Endothelial cell (in vitro differentiated cells): ENCODE results near the gene TFR2. TPM values are rescaled to one million over a fixed set of nuclear protein-coding genes. Genes with fewer than 3 reads are reported as not detected.
"Not testable (repeated sequence)": the region's sequence is repeated elsewhere in the genome, so short reads cannot be mapped to it uniquely, and the experiment has no call there.

Experiments used
- DNase-seq: peaks from one replicate; pipeline ENCODE4 v3.0.0; 2021; ENCODE audit warnings: low spot score
- H3K27ac Mint-ChIP-seq: one replicate; pipeline ENCODE4 v1.8.0; 2021; ENCODE audit warnings: mixed read lengths, inconsistent platforms; ENCODE audit not compliant: unreplicated experiment
- H3K27me3 Mint-ChIP-seq: one replicate; pipeline ENCODE4 v1.8.0; 2021; ENCODE audit warnings: mild to moderate bottlenecking, moderate library complexity, mixed read lengths, inconsistent platforms; ENCODE audit not compliant: unreplicated experiment
- H3K36me3 Mint-ChIP-seq: one replicate; pipeline ENCODE4 v1.8.0; 2021; ENCODE audit warnings: mild to moderate bottlenecking, low read depth, mixed read lengths, inconsistent platforms; ENCODE audit not compliant: unreplicated experiment
- H3K4me1 Mint-ChIP-seq: one replicate; pipeline ENCODE4 v1.8.0; 2021; ENCODE audit warnings: mild to moderate bottlenecking, mixed read lengths, inconsistent platforms; ENCODE audit not compliant: unreplicated experiment
- H3K4me3 Mint-ChIP-seq: one replicate; pipeline ENCODE4 v1.8.0; 2021; ENCODE audit warnings: mild to moderate bottlenecking, mixed read lengths, inconsistent platforms; ENCODE audit not compliant: unreplicated experiment
- H3K9me3 Mint-ChIP-seq: one replicate; pipeline ENCODE4 v1.8.0; 2021; ENCODE audit warnings: mixed read lengths, inconsistent platforms; ENCODE audit not compliant: unreplicated experiment
- total RNA-seq: library from RNA; stranded (reverse); fragmentation: NEBNext Ultra II Directional; extraction: Animal tissue kit (Norgen Biotek cat#: 25700); gene quantifications from one replicate; pipeline ENCODE4 v1.2.1, GENCODE V29; 2021; ENCODE audit not compliant: unreplicated experiment
- TF ChIP-seq, protein P1 (sequence below): fragments of 200-600 bp; sonication (generic); IDR thresholded peaks from one replicate; pipeline ENCODE4 v1.5.0; 2021; ENCODE audit warnings: antibody characterized with exemption; ENCODE audit not compliant: unreplicated experiment

Gene TFR2
- total RNA-seq, 1 donor from 2014 or later: 1.0 TPM

DNA sequence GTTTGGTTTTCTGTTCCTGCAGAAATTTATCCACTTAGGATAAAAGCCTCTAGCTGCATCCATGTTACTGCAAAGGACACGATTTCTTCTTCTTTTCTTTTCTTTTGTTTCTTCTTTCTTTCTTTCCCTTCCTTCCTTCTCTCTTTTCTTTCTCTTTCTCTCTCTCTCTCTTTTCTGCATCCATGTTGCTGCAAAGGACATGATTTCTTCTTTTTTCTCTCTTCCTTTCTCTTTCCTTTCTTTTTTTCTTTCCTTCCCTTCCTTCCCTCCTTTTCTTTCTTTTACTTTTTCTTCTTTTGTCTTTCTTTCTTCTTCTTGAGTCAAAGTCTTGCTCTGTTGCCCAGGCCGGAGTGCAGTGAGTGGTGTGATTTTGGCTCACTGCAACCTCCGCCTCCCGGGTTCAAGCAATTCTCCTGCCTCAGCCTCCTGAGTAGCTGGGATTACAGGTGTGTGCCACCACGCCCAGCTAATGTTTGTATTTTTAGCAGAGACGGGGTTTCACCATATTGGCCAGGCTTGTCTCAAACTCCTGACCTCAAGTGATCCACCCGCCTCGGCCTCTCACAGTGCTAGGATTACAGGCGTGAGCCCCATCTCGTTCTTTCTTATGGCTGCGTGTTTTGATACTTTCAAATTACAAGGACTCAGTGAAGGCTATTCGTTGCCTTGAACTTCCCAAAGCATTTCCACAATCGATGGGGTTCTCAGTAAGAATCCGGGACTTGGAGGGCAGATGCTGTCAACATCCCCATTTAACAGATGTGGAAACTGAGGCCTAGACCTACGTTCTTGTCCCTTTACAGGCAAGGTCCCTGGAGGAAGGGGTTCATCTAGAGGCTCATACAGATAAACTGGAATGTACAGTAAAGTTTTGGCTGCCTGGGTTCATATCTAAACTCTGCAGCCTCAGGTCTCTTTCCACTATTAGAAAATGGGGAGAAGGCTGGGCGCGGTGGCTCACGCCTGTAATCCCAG is 30.3 kb upstream of the TFR2 start:
- H3K36me3 Mint-ChIP-seq: no peaks in the 10 kb centered on the region
- TF ChIP-seq, protein P1, sequence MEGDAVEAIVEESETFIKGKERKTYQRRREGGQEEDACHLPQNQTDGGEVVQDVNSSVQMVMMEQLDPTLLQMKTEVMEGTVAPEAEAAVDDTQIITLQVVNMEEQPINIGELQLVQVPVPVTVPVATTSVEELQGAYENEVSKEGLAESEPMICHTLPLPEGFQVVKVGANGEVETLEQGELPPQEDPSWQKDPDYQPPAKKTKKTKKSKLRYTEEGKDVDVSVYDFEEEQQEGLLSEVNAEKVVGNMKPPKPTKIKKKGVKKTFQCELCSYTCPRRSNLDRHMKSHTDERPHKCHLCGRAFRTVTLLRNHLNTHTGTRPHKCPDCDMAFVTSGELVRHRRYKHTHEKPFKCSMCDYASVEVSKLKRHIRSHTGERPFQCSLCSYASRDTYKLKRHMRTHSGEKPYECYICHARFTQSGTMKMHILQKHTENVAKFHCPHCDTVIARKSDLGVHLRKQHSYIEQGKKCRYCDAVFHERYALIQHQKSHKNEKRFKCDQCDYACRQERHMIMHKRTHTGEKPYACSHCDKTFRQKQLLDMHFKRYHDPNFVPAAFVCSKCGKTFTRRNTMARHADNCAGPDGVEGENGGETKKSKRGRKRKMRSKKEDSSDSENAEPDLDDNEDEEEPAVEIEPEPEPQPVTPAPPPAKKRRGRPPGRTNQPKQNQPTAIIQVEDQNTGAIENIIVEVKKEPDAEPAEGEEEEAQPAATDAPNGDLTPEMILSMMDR: no peak
- H3K4me1 Mint-ChIP-seq: peaks cover 3% of the 10 kb centered on the region
- no peak for DNase-seq
- no peaks in the 10 kb centered on the region for H3K27me3 Mint-ChIP-seq
- no peak overlapping the region for H3K4me3 Mint-ChIP-seq
- no peaks in the 10 kb centered on the region for H3K9me3 Mint-ChIP-seq
- H3K27ac Mint-ChIP-seq: no peak overlapping the region

DNA sequence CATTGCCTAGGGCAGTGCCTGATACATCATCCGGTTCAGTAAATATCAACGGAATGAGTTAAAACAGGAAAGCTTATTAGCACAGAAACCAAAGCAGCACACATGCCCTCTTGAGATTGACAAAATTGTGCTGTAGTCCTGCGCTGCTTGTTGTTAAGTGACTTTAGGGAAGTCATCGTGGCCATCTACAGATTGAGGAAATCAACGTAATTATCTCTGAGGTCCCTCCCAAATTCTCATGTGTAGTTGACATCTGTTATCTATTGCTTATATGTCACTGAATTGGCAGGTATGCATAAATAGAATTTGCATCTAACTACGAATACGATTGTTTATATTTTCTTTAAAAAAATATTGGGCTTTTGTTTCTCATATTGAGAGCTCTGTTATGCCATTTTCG is 28.7 kb upstream of the TFR2 start:
- TF ChIP-seq, protein P1: no peak
- H3K27me3 Mint-ChIP-seq: no peaks in the 10 kb centered on the region
- H3K27ac Mint-ChIP-seq: no peak overlapping the region
- no peaks in the 10 kb centered on the region for H3K9me3 Mint-ChIP-seq
- H3K4me3 Mint-ChIP-seq: no peak overlapping the region
- no peaks in the 10 kb centered on the region for H3K36me3 Mint-ChIP-seq
- H3K4me1 Mint-ChIP-seq: no peaks in the 10 kb centered on the region
- no peak for DNase-seq

DNA sequence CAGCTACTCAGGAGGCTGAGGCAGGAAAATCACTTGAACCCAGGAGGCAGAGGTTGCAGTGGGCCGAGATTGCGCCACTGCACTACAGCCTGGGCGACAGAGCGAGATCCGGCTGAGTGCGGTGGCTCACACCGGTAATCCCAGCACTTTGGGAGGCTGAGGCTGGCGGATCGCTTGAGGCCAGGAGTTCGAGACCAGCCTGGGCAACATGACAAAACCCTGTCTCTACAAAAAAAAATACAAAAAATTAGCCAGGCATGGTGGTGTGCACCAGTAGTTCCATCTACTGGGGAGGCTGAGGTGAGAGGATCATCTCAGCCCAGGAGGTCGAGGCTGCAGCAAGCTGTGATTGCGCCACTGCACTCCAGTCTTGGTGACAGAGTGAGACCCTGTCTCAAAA is 27.8 kb upstream of the TFR2 start:
- H3K4me1 Mint-ChIP-seq, H3K27me3 Mint-ChIP-seq, H3K4me3 Mint-ChIP-seq, H3K9me3 Mint-ChIP-seq, H3K36me3 Mint-ChIP-seq, DNase-seq, H3K27ac Mint-ChIP-seq: not testable (repeated sequence)

DNA sequence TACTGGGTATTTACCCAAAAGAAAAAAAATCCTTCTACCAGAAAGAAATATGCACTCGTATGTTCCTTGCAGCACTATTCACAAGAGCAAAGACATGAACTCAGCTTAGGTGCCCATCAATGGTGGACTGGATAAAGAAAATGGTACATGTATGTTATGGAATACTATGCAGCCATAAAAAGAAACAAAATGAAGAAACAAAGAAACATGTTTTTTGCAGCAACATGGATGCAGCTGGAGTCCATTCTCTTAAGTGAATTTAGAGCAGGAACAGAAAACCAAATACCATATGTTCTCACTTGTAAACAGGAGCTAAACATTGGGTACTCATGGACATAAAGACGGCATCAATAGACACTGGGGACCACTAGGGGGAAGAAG is 26.7 kb upstream of the TFR2 start:
- Mint-ChIP-seq H3K4me1 (no peaks in the 10 kb centered on the region), H3K9me3 (no peaks in the 10 kb centered on the region), H3K36me3 (no peaks in the 10 kb centered on the region), H3K4me3 (no peak overlapping the region), H3K27ac (peak overlapping the region; percentile 49), H3K27me3 (no peaks in the 10 kb centered on the region)
- DNase-seq: no peak
- TF ChIP-seq, protein P1: no peak

DNA sequence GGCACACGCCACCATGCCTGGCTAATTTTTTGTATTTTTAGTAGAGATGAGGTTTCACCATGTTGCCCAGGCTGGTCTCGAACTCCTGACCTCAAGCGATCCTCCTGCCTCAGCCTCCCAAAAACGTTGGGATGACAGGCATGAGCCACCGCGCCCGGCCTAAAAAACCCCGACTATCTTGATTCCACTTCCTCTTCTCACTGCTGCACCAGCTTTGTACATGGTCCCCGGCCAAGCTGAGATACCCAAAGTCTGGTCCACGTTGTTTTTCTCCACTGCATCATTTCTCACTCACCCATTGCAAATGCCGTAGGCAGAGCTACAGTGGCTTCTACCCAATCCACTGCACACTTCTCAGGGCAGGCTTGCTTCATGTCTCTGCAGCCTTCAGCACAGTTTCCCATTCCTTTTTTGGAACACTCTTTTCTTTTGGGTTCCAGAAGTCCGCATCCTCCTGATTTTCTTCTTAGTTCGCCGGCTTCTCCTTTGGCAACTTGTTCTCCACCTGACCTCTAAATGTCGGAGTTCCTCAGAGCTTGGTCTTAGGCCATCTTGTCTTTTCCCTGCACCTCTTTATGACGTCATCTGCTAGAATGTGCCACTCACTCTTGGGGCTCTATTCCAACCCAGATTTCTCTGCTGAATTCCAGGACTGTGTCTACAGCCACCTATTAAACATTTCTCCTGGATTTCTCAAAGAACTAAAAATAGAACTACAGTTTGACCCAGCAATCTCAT is 26.1 kb upstream of the TFR2 start:
- Mint-ChIP-seq H3K9me3 (no peaks in the 10 kb centered on the region), H3K4me1 (no peaks in the 10 kb centered on the region), H3K4me3 (no peak overlapping the region), H3K27me3 (no peaks in the 10 kb centered on the region), H3K27ac (no peak overlapping the region), H3K36me3 (no peaks in the 10 kb centered on the region)
- no peak for DNase-seq
- TF ChIP-seq, protein P1: no peak
